Measurements from ENCODE around the gene NR1H4.

NR1H4 gene

GRCh38 chr12:100528034-100528433 is 54.4 kb downstream of the NR1H4 start:
- TF ChIP-seq CTCF (IDR thresholded peaks at IDR 0.05), result no peak
- no peaks in the 10 kb centered on the region for H3K9me3 ChIP-seq
- DNase-seq, result no peak

GRCh38 chr12:100528471-100529127 is 54.9 kb downstream of the NR1H4 start:
- H3K27ac ChIP-seq, result no peak overlapping the region
- intact Hi-C loops (cut with DNase I; ENCODE audit: low total_unique reads), result no loop called here
- H3K27me3 ChIP-seq, result peaks cover 0 to 3% of the 10 kb centered on the region in 2 donors
- no peak overlapping the region for H3K4me3 ChIP-seq
- no peaks in the 10 kb centered on the region for H3K4me1 ChIP-seq
- TF ChIP-seq CTCF (IDR thresholded peaks at IDR 0.05), result no peak
- no peaks in the 10 kb centered on the region for H3K36me3 ChIP-seq
- no peak for DNase-seq
- no peaks in the 10 kb centered on the region for H3K9me3 ChIP-seq

More at GRCh38 chr12:100528034-100528433, 54.4 kb downstream of the NR1H4 start:
- H3K27ac ChIP-seq, result no peak overlapping the region
- H3K27me3 ChIP-seq, result peaks cover 0 to 3% of the 10 kb centered on the region in 2 donors
- H3K4me1 ChIP-seq, result no peaks in the 10 kb centered on the region
- H3K36me3 ChIP-seq, result no peaks in the 10 kb centered on the region
- no peak overlapping the region for H3K4me3 ChIP-seq
- intact Hi-C loops (cut with DNase I; ENCODE audit: low total_unique reads), result no loop called here

GRCh38 chr12:100529756-100530350 is 56.2 kb downstream of the NR1H4 start:
- Histone ChIP-seq H3K27ac (no peak overlapping the region), H3K27me3 (no peaks in the 10 kb centered on the region), H3K4me1 (no peaks in the 10 kb centered on the region), H3K9me3 (no peaks in the 10 kb centered on the region), H3K4me3 (no peak overlapping the region), H3K36me3 (no peaks in the 10 kb centered on the region)
- no peak for TF ChIP-seq CTCF (IDR thresholded peaks at IDR 0.05)
- intact Hi-C loops (cut with DNase I; ENCODE audit: low total_unique reads), result no loop called here
- no peak for DNase-seq

GRCh38 chr12:100533376-100533775 is 59.7 kb downstream of the NR1H4 start:
- H3K27ac ChIP-seq, result no peak overlapping the region
- DNase-seq, result no peak
- H3K27me3 ChIP-seq, result no peaks in the 10 kb centered on the region
- intact Hi-C loops (cut with DNase I; ENCODE audit: low total_unique reads), result no loop called here
- H3K4me3 ChIP-seq, result no peak overlapping the region
- no peak for TF ChIP-seq CTCF (IDR thresholded peaks at IDR 0.05)
- no peaks in the 10 kb centered on the region for H3K9me3 ChIP-seq
- no peaks in the 10 kb centered on the region for H3K4me1 ChIP-seq
- H3K36me3 ChIP-seq, result no peaks in the 10 kb centered on the region

GRCh38 chr12:100534625-100535227 is 61.1 kb downstream of the NR1H4 start:
- no peaks in the 10 kb centered on the region for H3K27me3 ChIP-seq
- H3K4me1 ChIP-seq, result no peaks in the 10 kb centered on the region
- no peak overlapping the region for H3K4me3 ChIP-seq
- H3K9me3 ChIP-seq, result no peaks in the 10 kb centered on the region
- no peak for DNase-seq
- intact Hi-C loops (cut with DNase I; ENCODE audit: low total_unique reads), result no loop called here
- TF ChIP-seq CTCF (IDR thresholded peaks at IDR 0.05), result no peak
- H3K27ac ChIP-seq, result no peak overlapping the region
- H3K36me3 ChIP-seq, result no peaks in the 10 kb centered on the region
